Activated naive CD4-positive, alpha-beta T cell (primary cell): Measurements from ENCODE around the gene TNIP1.

Source experiments
- DNase-seq, 4 experiments: peaks; one replicate each; lab custom pipeline; 2025; lab: John Stamatoyannopoulos, UW

TNIP1 gene

DNA sequence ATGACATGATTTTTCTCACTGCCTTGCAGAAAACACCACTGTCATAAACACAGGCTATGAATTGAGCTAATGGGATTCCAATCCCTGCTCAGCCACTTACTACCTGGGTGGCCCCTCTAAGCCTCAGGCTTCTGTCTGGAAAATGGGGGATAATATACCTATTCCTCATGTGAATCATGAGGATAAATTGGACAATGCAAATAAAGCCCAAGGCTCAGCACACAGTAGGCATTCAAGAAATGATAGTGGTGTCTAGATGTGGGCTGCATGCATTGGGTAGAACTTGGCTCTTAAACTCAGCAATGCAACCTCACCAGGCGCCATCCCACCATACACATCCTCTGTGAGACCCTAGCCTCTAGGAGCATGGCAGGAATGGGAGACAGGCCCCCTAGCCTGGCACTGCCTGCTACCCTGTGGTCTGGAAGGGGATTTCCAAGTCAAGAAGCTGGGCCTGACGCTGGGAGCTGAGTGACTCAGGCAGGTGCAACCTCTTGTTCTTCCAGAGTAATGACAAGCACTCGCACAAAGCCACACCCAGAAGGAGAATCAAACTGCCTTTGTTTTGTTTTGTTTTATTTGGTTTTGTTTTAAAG is 2.3 kb upstream of the TNIP1 start:
- peak in 1 of 4 experiments; percentile 6 for DNase-seq

DNA sequence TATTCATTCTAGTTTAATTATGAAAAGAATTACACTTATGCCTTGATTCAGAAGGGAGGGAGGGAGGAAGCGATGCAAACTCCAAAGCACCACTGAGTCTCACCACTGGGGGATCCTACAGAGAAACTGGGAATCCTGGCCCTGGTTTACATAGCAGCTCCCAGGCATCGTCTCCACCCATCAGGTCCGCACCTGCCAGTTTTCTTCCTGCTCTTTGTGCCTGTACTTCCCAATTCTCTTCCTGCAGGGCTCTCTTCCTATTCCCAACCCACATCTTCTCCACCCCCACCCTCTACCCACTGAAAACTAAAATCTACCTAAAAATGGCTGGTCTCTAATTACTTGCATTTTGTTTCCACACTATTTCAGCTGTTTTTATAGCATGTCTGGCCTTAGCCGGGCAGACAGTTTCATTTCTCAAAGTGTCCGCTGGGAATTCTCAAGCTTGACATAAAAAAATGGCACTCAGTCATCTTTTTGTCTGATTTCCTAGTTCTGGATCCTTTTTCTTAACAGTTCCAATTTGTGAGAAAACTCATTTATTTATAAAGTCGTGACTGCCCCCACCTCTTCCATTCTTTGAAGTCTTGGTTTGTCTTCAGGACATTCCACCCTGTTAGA is 1.6 kb upstream of the TNIP1 start:
- DNase-seq = no peak

DNA sequence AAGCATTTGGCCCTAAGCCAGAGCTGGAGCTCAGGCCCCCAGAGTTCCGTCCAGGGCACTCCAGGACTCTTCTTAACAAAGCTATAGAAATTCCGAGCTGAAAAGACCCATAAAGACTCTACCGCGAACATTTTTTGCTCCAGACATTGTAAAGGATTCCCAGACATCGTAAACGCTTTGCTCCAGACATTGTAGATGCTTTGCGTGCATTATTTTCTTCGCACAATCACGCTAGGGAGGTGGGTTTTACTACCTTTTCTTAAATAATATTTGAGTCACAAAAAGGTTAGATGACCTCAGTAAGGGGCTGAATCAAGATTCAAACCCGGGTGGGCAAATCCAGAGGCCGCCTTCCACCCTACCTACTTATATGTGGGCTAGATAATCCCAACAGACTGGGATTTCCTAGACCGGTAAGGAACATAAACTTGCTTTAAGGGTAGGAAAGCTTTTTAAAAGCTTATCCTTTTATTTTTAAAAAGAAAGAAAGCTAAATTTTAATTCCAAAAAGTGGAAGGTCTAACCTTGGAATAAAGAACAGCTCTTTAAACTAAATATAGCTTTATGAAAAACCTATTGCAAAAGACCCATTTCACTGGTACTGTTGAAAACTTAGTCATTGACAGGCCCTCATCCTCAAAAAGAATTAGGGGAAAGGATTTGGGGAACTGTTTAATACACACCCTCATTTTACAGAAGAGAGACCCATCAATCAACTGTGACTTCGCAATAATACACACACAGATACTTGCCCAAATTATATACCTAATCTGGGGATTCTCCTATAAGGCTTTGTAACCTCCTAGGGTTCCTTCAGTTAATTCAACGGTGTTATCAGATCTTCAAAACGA is 822 bp upstream of the TNIP1 start:
- DNase-seq = no peak

DNA sequence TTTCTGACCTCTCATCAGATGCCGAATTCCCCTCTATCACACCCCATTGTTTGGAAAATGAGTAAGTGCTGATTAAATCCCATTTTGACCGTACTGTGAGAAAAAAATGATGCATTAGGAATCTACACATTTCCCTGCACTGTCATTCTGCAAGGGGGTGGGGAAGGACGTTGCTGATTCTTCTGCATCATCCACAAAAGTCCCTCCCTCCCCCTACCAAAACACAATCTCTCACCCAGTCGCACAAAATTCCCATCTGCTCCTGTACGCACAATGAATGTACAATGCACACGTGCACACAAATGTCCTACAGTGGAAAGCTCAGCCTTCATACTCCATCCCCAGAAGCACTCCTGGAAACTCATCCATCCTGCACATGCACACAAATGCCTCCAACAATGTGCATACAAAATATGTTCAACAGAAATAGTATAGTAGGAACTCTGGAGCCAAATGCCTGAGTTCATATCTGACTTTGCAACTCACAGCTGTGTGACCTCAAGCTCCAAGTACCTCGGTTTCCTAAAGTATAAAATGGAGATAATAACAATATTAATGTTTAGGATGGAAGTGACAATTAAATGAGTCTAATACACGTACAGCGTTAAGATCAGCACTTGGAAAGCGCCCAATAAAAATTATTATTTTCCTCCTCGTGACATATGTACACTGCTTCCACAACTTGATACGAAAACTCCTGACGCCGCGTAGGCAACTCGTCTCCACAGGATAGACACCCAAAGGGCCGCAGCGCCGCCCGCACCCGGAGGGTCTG is 809 bp downstream of the TNIP1 start:
- DNase-seq = no peak

DNA sequence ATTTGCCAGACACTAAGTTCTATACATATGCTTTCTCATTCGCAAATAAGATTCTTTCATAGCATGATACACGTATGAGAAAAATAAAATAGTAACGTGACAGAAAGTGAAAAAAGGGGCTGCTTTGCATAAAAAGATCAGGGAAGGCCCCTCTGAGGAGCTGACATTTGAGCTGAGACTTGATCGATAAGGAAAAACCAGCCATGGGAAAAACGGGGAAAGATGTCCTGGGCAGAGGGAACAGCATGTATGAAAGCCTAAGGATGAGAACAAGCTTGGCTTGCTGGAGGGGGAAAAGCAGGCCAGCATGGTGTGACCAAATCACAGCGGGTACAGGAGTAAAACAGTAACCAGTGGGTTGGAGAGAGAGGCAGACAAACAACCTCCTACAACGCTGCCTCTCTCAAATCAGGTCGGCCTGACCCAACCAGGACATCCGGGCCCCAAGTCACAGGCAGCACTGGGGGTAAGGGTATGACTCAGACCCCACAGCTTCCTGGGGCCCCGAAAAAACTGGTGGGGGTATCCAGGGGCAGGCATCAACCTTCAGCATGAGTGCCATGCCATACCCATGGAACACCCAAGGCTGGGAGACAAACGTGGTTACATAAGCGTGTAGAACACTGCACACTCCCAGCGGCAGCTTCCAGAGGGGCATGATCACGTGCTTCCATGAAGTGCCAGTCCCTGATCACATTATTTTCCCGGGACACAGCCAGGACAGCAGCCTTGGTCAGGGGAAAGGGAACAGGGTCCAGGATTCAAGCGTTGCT is 2.2 kb downstream of the TNIP1 start:
- DNase-seq = peak in 3 of 4 experiments; percentile 16 to 25 (median 20)

DNA sequence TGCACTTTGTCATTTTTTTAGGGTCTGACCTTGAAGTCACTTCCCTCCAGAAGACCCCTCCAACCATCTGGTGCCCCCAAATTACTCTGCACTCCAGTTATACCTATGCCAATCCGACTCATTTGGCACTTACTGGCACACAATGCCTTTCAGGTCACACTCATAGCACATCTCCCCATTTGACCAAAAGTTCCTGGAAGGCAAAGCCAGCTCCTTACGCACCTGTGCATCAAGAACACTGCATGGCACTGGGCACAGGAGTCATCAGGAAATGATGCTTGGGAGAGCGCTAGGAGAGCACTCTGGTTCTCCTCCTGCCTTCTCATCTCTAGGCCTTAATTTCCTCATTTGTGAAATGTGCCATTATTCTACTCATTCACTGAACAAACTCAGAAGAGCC is 2.9 kb downstream of the TNIP1 start:
- DNase-seq = no peak

DNA sequence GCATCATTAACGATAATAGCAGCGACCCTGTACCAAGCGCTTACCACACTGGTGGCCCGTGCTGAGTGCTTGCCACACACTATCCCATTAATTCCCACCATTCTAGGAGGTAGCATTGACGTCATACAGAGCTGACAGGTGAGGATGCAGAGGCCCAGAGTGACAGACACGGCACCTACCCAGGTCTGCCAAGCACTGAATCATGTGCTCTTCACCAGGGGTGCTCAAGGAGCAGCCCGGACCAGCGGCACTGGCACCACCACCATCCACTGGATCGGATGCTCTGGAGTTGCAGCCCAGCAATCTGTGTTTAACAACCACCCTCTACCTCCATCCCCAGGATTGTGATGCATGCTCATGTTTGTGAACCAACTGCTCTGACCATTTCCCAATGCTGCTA is 3.4 kb downstream of the TNIP1 start:
- no peak for DNase-seq

DNA sequence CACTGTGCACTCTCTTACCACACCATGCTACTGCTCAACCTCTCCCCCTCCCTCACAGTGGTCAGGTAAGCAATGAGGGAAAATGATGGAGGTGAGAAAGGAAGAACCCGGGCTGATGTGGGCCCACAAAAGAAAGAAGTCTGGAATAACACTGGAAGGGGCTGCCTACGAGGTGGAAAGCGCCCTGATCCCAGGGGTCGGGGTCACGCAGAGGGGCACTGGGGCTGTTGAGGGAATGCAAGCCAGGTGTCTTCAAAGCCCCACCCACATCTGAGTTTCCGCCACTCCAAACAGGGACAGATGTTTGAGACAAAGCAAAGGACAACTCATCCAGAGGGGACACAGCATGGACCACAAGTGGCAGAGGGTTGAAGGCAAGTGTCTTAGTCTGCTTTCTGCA is 4.2 kb downstream of the TNIP1 start:
- DNase-seq = no peak

DNA sequence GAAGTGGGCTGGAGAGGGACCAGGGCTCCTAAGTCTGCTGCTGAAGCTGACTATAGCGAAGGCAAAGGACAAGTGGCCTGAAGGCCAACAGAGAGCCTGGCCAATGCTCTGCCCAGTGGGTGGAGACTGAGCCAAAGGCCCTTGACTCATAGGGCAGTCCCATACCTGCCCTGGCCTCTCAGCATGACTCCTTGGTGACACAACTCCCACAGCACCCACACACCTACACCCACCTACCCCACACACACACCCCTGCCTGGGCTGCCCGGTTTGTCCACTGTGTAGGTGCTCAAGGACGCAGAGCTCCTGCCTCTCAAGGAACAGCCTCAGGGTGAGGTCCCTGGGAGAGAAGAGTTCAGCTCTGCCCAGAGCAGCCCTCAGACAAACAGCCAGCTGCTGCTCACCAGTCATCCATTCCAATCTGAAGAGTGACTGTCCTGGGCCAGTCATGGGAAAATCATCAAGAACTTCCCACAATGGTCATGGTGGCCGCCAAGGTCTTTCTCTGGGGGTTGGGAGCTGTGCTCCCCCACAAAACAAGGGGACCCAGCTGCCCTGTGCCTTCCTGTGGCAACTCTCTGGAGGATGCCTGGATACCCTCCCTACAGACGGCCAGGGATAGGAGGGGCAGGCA is 5.0 kb downstream of the TNIP1 start:
- no peak for DNase-seq

DNA sequence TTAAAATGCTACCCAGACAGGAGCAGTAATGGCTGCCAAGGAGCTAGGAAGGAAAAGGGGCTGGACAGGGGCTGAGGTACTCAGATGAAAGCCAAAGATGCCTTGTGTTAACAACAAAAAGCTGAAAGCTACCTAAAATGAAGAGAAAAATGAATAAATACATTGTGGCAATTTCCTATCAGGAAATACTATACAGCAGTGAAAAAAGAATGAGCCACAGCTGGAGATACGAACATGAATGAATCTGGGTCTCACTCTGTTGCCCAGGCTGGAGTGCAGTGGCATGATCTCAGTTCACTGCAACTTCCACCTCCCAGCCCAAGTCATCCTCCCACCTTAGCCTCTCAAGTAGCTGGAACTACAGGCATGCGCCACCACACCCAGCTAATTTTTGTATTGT is 6.3 kb downstream of the TNIP1 start:
- no peak for DNase-seq

DNA sequence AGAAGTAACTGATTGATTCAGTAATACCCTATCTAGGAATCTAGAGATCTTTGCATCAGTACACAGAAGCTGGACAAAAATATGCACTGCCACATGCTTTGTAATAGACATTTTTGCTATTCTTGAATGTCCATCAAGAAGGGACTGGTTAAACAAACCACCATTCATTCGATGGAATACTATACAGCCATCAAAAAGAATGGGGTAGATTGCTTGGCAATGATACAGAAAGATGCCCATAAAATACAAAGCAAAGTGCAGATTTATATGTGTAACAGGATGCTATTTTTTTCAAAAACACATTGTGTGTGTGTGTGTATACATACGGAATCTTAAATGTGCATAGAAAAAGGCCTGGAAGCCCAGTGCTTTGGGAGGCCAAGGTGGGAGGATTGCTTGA is 7.6 kb downstream of the TNIP1 start:
- DNase-seq = no peak

DNA sequence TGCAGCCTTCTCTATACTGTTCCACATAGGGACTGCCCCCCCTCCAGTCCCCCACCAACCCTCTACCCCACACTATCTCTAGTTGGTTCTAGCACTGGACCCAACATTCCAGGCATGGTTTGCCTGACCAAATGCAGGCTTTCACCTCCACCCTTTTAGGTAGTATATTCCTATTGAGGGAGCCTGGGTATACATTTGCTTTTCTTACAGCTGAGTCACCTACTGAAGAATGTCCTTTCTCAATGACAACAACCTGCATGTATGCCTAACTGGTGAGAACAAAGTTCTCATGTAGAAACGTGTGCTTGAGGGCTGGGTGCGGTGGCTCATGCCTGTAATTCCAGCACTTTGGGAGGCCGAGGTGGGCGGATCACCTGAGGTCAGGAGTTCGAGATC is 8.2 kb downstream of the TNIP1 start:
- no peak for DNase-seq

DNA sequence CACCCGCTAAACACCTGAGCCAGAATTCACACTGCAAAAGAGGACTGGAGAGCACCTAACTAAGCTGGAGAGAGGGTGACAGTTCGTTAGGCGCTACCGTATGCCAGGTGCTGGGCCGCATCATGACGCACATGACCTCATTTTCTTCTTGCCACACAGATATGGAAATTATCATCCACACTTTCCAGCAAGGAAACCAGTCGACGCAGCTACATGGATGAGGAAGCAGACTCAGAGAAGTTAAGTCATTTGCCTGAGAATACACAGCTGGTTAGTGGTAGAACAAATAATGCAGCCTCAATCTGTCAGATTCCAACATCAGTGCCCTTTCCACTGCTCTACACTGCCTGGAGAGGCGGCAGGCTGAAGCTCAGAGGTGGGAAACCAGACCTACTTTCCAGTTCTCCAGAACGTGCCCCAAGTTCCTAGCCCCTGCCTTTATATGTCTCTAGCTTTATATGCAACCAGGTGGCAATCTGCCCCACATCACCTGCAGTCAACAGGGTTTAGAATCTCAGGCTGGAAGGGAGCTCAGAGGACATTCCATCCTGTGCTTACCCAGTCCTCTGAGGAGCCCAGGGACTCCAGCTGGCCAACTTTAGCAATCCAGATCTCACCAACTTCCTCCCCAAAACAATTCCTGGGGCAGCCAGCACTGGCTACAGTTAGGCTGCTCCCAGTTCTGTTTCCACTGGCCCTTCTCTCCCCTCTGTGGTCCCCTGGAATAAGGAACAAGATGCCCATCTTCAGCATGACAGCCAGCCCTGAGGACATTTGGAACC is 8.8 kb downstream of the TNIP1 start:
- DNase-seq = no peak

DNA sequence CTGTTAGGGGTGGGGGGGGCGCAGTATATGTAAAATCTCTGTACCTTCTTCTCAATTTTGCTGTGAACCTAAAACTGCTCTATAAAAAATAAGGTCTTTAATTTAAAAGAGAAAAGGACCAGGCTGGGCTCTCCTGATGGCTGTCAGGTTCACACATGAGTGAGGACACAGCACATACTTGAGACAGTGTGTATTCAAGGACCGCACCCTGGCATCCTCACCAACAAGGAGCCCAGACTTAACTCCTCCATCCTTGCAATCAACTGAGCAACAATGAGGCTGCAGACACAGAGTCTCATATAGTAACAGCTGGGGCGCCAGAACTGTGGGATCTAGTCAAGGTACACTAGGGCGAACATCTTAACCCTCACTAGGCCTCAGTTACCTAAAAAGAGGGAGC is 9.8 kb downstream of the TNIP1 start:
- DNase-seq = no peak

DNA sequence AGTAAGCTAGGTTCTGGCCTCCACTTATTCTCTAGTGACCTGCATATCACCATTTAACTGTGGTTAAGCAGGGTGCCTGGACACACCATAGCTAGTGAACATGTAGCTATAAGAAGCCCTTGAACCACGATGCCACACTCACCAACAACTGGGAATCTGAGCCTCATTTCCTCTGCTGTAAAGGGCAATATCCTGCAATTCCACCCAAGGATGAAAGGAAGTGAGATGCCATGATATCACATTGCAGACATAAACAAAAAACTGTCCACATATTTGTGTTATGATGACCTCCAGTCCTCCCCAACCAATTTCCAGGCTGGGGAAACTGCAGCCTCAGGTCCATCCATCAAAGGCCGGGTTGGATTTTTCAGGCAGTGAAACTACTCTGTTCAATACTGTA is 10.4 kb downstream of the TNIP1 start:
- DNase-seq = no peak

DNA sequence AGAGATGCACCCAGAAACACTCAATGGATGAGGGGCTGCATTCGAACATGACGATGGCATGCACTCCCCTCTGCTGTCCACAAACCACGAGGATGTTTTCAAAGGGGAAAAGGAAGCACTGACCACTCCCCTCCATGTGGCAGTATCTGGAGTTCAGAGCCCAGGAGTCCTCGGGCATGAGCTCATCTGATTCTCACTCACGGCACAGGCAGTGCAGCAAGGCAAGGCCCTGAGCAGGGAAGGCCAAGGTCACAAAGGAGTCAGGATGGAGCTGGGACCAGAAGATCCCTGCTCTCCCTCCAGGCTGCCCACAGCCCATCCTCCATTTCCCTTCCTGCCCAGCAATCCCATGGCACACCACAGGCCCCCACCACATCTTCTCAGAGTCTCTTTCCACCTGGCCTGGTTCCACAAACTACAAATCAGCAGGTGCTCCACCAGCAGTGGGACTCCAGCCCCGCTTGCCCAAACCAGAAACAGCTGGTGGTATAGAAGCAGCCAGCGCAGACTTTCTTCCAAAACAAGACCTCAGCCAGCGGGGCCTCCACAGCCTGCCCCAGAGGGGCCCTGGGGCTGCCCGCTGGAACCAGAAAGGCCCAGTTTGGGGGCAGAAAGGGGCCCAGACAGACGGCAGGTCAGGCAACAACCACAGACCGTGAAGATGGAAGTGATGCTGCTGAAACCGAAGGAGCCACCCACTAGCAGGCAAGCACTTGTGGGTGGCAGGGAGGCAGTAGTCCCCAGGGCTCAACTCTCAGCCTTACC is 12.2 kb downstream of the TNIP1 start:
- no peak for DNase-seq

DNA sequence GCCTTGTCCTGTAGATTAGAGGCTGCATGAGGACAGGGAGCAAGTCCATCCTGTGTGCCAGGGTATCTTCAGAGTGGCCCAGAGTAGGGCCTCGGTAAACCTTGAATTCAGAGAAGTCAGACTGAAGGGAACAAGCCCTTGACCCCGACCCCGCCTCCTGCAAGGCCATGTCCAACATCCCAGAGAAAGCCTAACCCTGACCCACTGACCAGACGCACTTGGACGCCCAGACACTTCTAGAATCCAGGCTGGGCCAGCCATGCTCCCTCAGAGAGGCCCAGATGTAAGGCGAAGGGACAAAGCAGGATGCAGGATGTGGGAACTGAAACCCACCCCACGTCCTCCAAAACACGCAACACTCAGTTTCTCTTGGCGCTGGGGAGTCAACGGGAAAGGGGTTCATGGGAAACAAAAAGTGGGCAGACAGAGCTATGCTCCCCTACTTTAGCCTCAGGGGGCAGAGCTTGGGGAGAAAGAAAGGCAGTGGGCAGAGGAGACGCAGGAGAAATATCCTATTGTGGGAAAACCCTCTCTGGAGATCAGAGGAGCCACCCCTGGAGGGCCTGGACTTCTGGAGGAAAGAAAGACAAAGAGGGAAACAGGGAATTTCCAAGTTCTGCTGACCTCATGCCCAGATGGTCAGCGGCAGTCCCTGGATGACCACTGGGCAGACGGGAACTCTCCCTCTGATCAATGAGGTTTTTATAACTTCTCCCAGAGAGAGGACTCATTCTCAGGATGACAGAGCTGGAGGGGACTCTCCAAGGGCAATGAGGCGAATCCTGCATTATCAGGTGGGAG is 13.0 kb downstream of the TNIP1 start:
- DNase-seq = no peak

DNA sequence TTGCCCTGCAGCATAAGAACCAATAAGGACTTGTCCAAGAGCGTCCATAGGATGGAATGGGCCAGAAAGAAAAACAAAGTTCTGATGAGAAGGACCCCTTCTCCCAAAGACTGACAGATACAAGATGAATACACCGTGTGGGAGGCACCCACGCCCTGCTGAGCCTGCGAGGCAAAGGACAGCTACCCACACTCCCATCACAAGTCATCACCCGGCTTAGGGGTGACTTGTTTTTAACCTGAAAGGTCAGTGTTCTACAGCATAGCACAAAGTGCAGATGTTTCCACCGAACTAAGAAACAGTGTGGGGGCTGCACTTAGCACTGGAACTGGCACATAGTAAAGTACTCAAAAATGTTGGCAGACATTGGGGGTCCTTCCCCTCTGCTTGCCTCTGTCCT is 13.9 kb downstream of the TNIP1 start:
- no peak for DNase-seq

DNA sequence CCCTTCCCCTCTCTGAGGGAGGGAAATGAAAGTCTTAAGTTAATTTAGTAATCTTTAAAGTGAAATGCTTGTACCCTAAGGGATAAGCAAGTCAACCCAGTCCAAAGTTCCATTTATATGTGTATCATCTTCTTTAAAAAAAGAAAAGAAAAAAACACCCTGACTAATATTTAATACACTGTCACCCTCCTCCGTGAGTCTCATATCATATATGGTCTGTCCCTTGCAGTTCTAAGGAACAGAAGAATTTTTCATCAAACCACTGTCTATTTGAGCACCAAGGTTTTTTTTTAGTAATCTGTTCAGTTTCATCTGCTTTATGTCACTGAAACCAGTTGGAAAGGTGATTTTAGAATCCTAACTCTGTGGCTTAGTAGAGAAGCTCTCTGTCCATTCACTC is 15.2 kb downstream of the TNIP1 start:
- no peak for DNase-seq
